Activated naive CD4-positive, alpha-beta T cell treated with Interleukin-2 at 50 U/mL for 16 hours (primary cell): Measurements from ENCODE around the gene ARHGEF28.

Experiments used
- DNase-seq: peaks from one replicate; pipeline ENCODE4 v3.0.0-alpha.2; 2020

The ARHGEF28 gene

GRCh38 chr5:73783828-73784227 is 157.8 kb downstream of the ARHGEF28 start:
- no peak for DNase-seq

- DNase-seq: no peak
Measured at GRCh38 chr5:73786043-73786831, 160.2 kb downstream of the ARHGEF28 start.

GRCh38 chr5:73789851-73790281 is 163.9 kb downstream of the ARHGEF28 start:
- DNase-seq: no peak

- DNase-seq: no peak
Measured at GRCh38 chr5:73791389-73791788, 165.4 kb downstream of the ARHGEF28 start.

- DNase-seq: peak; percentile 65
Measured at GRCh38 chr5:73792687-73793320, 166.8 kb downstream of the ARHGEF28 start.

- DNase-seq: no peak
Measured at GRCh38 chr5:73793911-73794310, 167.9 kb downstream of the ARHGEF28 start.

- DNase-seq: no peak
Measured at GRCh38 chr5:73796164-73797131, 170.5 kb downstream of the ARHGEF28 start.

- no peak for DNase-seq
Measured at GRCh38 chr5:73797132-73797510, 171.1 kb downstream of the ARHGEF28 start.

- DNase-seq: no peak
Measured at GRCh38 chr5:73799401-73799972, 173.5 kb downstream of the ARHGEF28 start.

- no peak for DNase-seq
Measured at GRCh38 chr5:73801686-73802085, 175.7 kb downstream of the ARHGEF28 start.

GRCh38 chr5:73805449-73805848 is 179.5 kb downstream of the ARHGEF28 start:
- DNase-seq: no peak

GRCh38 chr5:73808911-73809310 is 182.9 kb downstream of the ARHGEF28 start:
- DNase-seq: no peak

GRCh38 chr5:73810429-73810828 is 184.4 kb downstream of the ARHGEF28 start:
- no peak for DNase-seq

GRCh38 chr5:73812457-73812856 is 186.5 kb downstream of the ARHGEF28 start:
- no peak for DNase-seq

GRCh38 chr5:73812962-73813588 is 187.1 kb downstream of the ARHGEF28 start:
- no peak for DNase-seq

GRCh38 chr5:73814233-73814846 is 188.3 kb downstream of the ARHGEF28 start:
- DNase-seq: no peak

GRCh38 chr5:73815631-73816030 is 189.6 kb downstream of the ARHGEF28 start:
- DNase-seq: no peak

GRCh38 chr5:73816656-73817420 is 190.8 kb downstream of the ARHGEF28 start:
- DNase-seq: no peak

- DNase-seq: no peak
Measured at GRCh38 chr5:73818357-73818756, 192.4 kb downstream of the ARHGEF28 start.

- DNase-seq: no peak
Measured at GRCh38 chr5:73820326-73820725, 194.3 kb downstream of the ARHGEF28 start.

- no peak for DNase-seq
Measured at GRCh38 chr5:73821003-73821402, 195.0 kb downstream of the ARHGEF28 start.
